HCEC 1CT (cell line): ENCODE data around the gene FSTL4.

Experiments used
- DNase-seq: peaks from one replicate; pipeline ENCODE4 v3.0.0-alpha.2; 2017

FSTL4 gene

DNA sequence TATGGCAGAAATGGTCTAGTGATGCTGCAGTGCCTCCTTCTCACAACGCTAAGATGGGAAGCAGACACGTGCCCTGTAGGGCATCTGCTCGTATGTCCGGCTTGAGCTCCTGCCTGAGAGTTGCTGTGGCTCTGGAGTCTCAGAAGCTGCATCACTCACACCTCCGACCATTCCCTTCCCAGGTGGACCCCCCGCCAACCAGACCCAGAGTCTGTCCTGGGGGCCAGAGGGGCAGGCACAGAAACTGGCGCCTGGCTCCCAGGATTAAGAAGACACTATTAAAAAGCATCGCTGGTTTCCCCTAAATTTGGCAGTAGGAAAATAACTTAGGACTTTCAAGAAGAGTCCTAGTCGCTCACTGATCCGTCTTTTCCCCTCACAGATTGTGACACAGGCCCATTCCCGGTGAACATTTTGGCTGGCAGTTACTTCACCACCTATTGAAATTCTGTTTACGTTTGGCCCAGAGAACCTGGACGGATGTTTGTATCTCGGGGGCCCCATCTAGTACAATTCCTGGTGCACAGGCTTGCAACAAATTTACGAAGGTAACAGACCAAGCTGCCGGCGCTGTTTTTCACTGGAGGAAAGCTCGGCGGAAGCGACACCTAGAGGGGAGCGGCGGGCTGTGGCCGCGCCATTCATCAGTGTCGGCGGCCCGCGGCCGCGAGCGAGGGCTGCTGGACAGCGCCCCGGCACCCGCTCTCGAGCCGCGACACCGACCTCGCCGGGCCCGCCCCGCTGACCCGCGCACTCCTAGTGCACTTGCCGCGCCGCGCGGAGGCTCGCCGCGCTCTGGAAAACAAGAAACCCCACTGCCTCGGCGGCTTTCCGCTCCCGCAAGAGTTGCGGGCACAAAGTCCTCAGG is 1.6 kb downstream of the FSTL4 start:
- DNase-seq = no peak

GRCh38 chr5:133607451-133607850 is 4.9 kb downstream of the FSTL4 start:
- no peak for DNase-seq

DNA sequence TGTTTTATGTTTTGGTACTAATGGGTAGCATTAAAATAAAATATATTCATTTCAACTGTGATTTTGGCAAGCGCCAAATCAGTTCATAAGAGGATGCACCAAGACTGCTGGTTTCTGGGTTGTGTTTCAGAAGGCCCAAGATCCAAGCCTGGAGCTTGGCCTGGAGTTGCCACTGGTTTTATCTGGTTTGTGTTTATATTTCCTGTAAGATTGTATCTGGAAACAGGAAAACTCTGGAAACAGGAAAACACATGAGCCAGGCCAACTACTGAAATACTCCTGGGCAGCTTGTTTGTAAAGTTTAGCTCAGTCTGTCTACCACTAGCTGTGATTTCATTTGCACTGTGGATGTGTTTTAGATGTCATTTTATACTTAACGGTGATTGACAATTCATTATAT is 5.5 kb downstream of the FSTL4 start:
- no peak for DNase-seq

DNA sequence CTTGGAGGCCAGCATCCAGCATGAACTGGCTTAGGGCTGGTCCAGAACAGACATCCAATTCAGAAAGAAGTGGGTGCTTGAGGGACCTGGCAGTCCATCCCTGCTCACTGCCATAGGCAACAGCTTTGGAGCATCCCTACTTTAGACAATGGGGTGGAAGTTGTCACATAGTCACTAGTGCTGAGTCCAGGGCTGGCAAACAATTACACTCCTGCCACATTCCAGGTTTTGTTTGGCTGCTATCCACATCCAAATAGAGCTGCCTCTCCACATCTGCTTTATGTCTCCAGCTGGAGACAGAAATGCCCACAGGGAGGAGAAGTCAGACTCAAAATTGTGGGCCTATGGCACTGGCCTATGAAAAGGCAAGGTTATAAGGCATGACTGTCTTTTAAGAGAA is 7.0 kb downstream of the FSTL4 start:
- DNase-seq = no peak

DNA sequence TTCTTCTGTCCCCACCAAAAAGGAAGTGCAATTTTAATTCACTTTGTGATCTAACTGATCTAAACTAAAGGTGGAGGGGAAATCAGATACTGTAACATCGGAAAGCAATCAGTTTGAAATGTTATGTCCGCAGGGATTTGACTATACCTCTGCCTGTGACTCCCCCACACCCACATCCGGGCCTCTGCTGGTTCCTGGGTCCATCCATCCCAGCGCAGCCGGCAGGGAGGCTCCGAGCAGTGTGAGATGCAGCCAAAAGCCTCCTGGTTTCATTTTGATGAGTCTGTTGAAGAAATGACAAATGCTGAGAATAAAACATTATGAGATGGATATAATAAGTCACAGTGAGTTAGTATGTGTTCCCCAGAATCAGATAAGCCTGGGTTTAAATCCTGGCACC is 8.6 kb downstream of the FSTL4 start:
- DNase-seq = no peak

- DNase-seq = no peak
Observed at GRCh38 chr5:133602835-133603380, 9.4 kb downstream of the FSTL4 start.

DNA sequence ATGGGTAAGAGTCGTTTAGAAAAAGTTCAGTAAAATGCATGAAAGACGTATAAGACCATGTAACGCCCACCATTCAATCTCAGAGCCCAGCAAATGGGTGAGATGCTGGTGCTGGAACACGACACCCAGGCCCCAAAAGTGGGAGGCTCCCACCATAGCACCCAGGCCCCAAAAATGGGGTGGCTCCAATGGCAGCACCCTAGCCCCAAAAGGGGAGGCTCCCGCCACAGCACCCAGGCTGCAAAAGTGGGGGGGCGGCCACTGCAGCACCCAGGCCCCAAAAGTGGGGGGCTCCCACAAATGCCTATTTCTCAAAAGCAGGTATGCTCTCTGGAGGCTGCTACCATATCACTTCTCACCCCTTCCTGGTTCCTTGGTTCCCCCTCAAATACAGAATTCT is 12.7 kb downstream of the FSTL4 start:
- DNase-seq = no peak

DNA sequence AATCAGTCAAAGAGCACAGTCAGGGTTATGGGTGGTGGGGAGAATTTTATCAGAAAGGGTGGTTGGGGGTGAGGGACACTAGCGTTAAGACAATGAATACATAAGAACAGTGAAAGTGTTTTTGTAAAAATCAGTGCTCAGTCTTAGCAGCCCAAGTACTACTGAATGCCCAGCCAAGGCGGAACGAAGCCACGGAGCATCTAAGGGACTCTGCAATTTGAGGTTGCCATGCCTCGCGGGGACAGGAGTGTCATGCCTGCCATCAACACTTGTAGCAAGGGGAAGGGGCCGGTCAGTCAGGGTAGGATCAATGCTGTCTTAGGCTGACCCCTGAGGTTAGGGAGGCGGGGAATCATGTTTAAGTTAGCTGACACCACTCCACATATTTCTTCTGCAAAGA is 13.3 kb downstream of the FSTL4 start:
- no peak for DNase-seq

DNA sequence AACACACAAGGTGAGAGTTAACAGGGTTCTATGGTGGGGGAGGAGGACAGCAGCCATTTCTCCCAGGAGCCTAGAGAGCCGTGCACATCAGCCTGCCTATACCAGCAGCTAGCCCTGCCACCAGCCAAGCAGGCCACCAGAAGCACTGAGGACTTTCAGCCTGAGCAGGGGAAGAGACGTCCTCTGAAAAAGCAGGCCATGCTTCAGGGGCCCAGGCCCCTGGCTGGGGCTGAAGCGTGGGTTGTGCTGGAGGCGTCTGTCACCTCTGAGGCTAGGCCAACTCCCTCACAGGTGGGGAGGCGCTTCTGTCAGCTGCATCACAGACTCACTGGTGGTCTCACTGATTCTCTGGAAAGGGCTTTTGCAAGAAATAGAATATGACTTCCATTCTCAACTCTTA is 16.3 kb downstream of the FSTL4 start:
- no peak for DNase-seq

DNA sequence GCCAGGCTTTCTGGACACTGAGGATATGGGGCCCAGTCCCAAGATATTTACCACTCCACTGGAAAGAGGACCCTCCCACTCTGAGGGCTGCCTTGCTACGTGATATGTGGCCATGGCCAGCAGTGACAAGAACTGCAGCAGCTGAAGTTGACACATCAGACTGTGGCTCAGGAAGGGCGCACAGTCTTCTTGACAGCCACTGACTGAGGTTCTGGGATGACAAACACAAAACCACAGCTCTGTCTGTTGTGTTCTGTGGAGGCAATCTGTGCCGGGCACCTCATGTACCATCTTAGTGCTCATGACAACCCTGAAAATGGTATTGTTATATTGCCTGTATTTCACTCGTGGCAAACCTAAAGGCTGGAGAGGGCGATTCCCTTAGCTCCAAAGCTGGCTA is 16.9 kb downstream of the FSTL4 start:
- no peak for DNase-seq

DNA sequence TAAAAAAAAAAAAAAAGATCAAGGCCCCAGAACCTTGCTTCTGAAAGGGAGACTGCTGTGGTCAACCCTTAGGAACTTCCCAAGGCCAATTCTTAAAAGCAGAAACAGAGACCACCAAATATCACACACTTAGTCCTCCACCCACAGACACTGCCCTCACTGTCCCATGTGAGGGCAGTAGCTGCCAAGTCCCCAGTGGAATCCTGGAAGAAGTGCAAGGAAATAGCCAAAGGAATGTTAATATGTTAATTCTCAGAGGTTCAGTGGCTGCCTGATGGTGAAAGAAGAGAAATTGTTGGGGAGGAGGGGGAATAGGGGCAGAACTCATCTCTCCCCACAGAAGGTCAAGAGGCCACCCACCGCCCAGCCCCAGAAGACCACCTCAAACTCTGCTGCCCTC is 23.1 kb downstream of the FSTL4 start:
- DNase-seq = no peak

DNA sequence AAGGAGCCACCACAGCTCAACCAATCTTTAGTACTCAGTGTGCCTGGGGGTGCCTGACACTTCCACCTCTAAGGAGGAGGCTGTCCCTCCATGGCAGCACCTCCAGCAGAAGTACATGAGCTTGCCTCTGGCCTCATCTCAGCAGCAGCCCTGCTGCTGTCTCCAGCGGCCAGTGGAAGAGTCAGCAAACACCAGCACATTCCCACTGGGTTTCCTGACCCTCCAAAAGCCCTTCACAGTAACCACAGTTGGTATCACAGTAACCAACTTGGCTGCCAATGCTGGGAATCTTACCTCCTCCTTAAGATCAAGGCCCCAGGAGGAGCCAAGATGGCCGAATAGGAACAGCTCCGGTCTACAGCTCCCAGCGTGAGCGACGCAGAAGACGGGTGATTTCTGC is 29.4 kb downstream of the FSTL4 start:
- no peak for DNase-seq

- no peak for DNase-seq
Observed at GRCh38 chr5:133581918-133582317, 30.4 kb downstream of the FSTL4 start.

DNA sequence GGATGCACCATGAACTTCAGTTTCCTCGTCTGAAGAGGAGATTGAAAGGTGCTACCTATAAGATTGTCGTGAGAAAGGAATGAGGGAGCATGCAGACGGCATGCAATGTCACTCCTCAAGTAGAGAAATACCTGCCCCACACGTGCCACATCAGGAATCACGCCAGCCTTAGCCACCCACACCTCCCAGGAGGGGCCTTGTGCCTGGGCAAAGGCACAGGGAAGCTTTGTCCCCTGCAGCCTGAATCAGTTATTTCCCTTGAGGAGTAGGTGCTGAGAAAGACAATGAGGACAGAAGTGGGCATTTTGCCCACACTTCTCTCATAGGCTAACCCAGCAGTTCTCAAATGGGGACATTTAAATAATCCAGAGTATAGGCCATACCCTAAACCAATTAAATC is 31.0 kb downstream of the FSTL4 start:
- no peak for DNase-seq

DNA sequence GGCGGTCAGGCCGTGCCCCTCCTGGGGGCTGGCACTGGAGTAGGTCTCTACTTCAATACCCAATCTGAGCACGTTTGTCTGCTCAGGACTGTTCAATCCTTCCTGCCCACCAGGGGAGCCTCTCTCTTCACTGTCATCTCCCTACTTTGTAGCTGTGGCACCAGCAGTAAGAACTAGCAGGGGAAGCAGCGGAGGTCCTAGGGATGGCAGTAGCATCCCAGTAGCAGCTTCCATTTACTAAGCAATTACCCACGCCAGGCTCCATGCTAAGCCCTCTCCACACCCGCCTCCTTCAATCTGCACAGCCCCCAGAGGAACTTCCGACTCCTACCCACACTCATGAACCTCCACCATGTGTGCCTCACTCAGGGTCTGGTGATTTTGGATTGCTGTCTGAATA is 31.7 kb downstream of the FSTL4 start:
- no peak for DNase-seq

- DNase-seq = no peak
Observed at GRCh38 chr5:133579766-133580165, 32.6 kb downstream of the FSTL4 start.

- DNase-seq = peak; percentile 56
Observed at GRCh38 chr5:133569347-133569746, 43.0 kb downstream of the FSTL4 start.

GRCh38 chr5:133565993-133566392 is 46.3 kb downstream of the FSTL4 start:
- peak; percentile 11 for DNase-seq

DNA sequence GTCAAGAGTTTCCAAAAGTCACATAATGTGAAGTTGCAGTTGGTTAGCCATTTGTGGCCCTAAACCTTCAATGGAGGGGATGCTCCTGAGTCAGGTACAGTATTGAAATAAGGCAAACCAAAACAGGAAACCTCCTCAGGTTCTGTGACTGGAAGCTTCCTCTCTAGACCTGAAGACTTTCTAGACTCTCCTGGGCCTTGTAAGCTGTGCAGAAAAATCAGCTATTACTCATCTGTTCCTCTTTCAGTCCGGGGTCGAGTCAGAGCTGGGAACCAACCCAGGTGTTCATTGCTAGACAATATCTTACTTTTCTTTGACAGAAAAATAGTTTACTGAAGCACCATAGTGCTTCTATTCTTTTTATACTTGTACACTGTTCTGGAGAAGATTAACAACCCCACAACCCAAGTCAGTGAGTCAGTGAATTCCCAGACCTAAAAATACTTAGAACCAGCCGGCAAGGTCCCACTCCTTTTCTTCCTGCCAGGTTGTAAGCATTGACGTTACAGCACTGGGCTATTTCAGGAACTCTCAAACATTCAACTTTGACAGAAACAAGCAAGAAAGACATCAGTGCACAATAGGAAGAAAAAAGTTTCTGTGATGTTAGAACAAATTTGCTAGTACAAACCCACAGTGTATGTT is 47.3 kb downstream of the FSTL4 start:
- no peak for DNase-seq

DNA sequence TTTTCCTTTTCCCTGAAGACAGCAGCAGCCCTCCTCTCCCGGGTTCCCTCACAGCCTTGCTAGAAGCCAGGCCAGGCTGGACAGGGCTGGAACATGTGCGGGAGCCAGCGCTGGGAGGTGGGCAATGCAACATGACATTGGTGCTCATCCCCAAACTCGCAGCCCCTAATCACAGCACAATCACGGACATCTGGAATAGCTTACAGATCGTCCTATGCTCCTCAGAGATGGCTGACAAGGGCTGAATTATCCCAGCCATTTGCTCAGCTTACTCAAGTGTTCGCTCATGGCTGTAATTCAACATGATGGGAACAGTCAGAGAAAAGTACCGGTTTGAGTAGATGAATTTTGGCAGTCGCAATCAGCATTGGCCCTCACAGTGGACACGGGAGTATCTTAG is 49.8 kb downstream of the FSTL4 start:
- no peak for DNase-seq

DNA sequence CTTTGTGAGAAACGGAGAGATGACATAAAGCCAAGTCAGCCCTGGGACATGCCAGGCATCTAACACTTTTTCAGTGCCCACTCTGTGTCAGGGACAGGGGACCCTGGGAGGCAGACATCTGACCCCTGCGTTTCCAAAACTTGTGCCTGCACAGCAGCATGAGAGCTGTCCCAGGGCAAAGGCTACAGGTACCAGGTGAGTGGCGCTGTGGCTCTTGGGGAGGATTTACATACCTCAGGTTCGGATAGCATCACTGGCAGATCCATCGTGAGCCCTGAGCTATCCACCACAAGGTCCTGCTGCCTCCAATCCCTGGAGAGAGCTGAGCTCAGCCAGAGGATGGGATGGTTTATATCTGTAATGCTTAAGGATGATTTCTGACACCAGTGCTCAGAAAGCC is 52.4 kb downstream of the FSTL4 start:
- DNase-seq = no peak

DNA sequence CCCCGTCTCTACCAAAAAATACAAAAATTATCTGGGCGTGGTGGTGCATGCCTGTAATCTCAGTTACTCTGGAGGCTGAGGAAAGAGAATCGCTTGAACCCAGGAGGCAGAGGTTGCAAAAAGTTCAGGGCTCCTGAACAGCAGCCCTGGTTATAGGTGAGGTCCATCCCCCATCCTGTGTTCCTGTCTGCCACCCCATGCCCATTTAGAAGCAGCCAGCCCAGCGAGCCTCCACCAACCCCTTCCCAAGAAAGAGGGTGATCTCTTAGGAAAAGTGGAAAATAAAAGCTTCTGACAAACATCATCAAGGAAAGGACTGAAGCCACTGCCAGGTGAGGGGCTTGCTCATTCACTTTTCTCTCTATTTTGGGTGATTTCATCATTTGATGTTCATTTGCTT is 55.8 kb downstream of the FSTL4 start:
- DNase-seq = no peak

- no peak for DNase-seq
Observed at GRCh38 chr5:133554279-133554678, 58.1 kb downstream of the FSTL4 start.

- DNase-seq = peak; percentile 40
Observed at GRCh38 chr5:133552925-133553525, 59.3 kb downstream of the FSTL4 start.
